H7 (cell line): ENCODE data around the gene SGCG. TPM values are rescaled to one million over a fixed set of nuclear protein-coding genes. Genes with fewer than 3 reads are reported as not detected.

ENCODE experiments used
- DNase-seq: peaks from one replicate; pipeline ENCODE4 v3.0.0; 2012
- H3K27me3 ChIP-seq: 2 replicates; pipeline ENCODE4 v1.6.0; 2011; ENCODE audit warnings: mild to moderate bottlenecking, low read length; ENCODE audit not compliant: control insufficient read depth, insufficient read depth
- H3K36me3 ChIP-seq: replicated peaks from 2 replicates; pipeline ENCODE4 v1.5.1; 2011; ENCODE audit warnings: low read length; ENCODE audit not compliant: control insufficient read depth, insufficient read depth
- H3K4me3 ChIP-seq: 2 replicates; pipeline ENCODE4 v1.5.1; 2011; ENCODE audit warnings: low read depth, mild to moderate bottlenecking, control low read depth, low read length, moderate library complexity; ENCODE audit not compliant: insufficient read depth
- total RNA-seq: library from RNA; depleted of rRNA; stranded (reverse); fragments of >200 nt; shearing (Covaris generic); gene quantifications from 2 replicates; pipeline ENCODE4 v1.2.3, GENCODE V29; 2014

The SGCG gene
- total RNA-seq, 1 experiment from 2014 or later, result not detected

GRCh38 chr13:23372264-23372906, 191.6 kb downstream of the SGCG start:
- H3K36me3 ChIP-seq, result peaks cover 4% of the 10 kb centered on the region
- no peaks in the 10 kb centered on the region for H3K27me3 ChIP-seq
- DNase-seq, result no peak
- no peak overlapping the region for H3K4me3 ChIP-seq
